Measurements from ENCODE around the gene CREB5.

DNA sequence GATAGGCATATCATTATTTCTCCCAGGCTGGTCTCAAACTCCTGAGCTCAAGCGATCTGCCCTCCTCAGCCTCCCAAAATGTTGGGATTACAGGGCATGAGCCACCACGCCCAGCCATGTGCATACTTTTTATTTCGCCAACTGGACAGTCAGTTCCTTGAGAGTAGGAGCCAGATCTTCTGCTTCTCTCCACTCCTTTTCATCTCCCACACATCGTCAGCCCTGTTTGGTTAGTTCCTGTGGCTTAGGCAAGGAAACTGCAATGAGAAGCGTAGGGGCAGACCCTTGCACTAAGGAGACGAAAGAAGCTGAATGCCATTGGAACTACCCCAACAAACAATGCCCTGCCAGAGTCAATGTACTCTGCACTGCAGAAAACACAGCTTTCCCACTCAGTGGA is 367.6 kb downstream of the CREB5 start:
- TF ChIP-seq, protein P1, sequence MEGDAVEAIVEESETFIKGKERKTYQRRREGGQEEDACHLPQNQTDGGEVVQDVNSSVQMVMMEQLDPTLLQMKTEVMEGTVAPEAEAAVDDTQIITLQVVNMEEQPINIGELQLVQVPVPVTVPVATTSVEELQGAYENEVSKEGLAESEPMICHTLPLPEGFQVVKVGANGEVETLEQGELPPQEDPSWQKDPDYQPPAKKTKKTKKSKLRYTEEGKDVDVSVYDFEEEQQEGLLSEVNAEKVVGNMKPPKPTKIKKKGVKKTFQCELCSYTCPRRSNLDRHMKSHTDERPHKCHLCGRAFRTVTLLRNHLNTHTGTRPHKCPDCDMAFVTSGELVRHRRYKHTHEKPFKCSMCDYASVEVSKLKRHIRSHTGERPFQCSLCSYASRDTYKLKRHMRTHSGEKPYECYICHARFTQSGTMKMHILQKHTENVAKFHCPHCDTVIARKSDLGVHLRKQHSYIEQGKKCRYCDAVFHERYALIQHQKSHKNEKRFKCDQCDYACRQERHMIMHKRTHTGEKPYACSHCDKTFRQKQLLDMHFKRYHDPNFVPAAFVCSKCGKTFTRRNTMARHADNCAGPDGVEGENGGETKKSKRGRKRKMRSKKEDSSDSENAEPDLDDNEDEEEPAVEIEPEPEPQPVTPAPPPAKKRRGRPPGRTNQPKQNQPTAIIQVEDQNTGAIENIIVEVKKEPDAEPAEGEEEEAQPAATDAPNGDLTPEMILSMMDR (IDR thresholded peaks at IDR 0.05), result no peak
- no peak for TF ChIP-seq POLR2AphosphoS5 (IDR thresholded peaks at IDR 0.05)

Measured in esophagus muscularis mucosa (tissue), 3 donors.